GM18868 (cell line): ENCODE data around the gene CEP120.
A peak's percentile ranks its signal among the peaks of the same experiment; 100 is the strongest.
"Not testable (repeated sequence)": the region's sequence is repeated elsewhere in the genome, so short reads cannot be mapped to it uniquely, and the experiment has no call there.

Source experiments
- ATAC-seq: cut with Tn5 transposase; IDR thresholded peaks from one replicate; pipeline ENCODE4 v1.9.1; 2021; ENCODE audit warnings: mild to moderate bottlenecking, moderate library complexity; ENCODE audit not compliant: unreplicated experiment

The CEP120 gene

DNA sequence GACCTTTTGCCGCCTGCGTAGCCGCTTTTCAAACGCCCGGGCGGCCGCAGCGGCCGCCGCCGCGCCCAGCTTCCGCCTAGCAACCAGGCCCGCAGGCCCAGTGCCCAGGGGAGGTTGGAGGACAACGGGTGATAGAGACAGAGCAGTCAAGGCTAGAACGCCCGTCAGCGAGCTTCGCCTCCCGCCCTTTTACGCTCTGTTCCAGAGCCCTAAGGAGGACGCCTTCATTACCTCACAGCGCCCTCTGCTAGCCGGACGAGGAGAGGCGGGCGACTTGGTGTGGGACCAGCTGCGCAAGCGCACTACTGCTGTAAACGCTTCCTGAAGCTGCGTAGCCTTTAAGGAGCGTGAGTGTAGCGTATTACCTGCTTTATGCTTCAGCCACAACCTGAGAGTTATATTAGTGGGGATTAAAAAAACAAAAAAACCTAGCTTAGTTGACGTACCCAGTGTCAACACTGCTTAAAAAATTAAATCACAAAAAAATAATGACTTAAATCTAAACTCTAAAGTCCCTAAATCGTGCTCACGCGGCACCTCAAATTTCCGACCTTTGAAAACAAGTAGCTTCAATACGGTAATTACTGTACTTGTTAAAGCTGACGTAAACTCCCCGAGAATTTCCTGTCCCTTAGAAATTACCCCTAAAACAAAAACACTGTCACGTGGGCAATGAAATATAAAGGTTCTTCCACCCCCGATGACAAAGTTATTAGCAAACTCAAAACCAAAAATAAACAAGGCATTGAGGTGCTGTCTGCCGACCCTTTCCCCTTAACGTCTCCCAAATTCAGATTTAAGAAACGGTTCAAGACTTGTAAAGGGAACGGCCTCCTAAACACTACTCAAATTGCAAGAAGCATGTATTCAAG is at the start of gene CEP120:
Gene CEP120, minus strand, starts transcription at position 126 of the 872 bp plus-strand sequence. CDS start 405 bp downstream, outside the sequence.
- peak; percentile 97 for ATAC-seq

DNA sequence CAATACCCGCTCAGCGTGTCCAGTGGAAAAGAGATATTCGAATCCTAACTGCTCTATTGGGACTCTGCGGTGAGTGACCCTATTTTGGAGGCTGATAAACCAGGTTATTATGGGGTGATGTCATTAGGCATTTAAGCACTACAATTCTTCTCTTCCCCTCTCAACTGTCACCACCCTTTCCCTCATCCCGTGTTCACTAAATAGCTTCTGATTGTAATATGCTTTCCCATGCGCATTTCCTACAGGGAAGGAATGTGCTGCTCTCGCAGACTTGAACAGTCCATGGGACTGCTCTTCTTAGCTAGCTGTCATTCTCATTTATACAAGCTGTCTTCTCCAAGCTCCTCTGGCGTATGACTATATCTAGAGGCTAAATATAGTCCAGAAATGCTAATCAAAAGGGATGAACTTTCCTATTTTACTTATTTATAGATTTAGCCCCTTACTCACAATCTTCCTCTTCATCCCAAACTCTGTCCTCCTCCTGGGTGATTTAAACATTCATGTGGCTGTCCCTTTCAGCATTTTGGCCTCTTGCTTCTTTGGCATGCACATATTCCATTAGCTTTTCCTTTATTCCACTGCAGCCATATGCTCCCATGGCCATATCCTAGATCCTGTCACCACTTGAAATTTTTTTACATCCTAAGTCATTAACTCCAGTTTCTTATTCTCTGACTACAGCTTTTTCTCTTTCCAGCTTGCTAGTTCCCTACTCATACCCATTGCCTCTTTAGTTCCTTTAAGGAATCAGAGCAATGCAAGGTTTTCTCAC is 49.1 kb upstream of the CEP120 start:
- ATAC-seq: no peak

DNA sequence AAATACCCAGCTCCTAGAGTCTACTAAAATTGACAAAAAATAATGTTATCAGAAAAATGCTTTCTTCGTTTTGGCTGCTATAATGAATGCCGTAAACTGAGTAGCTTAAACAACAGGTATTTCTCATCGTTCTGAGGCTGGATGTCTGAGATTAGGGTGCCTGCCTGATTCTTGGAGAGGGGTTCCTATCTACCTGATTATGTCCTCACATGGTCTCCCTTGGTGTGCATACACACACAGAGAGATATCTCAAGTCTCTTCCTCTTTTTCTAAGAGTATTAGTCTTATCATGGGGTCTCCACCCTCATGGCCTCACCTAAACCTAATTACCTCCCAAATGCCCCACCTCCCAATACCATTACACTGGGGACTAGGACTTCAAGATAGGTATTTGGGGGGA is 48.2 kb upstream of the CEP120 start:
- ATAC-seq: no peak

DNA sequence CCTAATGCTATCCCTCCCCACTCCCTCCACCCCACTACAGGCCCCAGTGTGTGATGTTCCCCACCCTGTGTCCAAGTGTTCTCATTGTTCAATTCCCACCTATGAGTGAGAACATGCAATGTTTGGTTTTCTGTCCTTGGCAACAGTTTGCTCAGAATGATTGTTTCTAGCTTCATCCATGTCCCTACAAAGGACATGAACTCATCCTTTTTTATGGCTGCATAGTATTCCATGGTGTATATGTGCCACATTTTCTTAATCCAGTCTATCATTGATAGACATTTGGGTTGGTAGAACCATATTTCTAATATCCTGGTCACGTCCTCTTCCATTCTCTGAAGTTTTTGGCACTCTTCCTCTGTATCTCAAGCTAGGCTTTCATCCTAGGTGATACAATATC is 43.6 kb upstream of the CEP120 start:
- ATAC-seq: not testable (repeated sequence)

DNA sequence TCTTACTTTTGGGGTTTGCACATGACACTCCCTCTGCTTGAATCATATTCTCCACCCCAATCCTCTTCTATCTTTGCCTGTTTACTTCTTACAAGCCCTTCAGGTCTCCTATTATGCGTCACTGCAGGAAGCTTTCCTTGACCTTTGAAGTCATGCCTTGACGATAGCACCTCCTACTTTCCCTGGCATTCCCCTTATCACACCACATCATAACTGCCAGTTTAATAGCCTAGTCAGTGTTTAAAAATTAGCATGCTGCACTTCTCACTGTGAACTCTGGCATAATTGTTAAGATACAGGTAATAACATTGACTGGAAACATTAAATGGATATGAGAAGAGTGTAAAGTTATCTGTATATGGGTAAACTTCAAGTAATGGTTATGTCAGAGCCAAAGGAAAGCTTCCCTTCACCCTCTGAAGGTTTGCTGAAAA is 37.1 kb upstream of the CEP120 start:
- peak; percentile 51 for ATAC-seq

DNA sequence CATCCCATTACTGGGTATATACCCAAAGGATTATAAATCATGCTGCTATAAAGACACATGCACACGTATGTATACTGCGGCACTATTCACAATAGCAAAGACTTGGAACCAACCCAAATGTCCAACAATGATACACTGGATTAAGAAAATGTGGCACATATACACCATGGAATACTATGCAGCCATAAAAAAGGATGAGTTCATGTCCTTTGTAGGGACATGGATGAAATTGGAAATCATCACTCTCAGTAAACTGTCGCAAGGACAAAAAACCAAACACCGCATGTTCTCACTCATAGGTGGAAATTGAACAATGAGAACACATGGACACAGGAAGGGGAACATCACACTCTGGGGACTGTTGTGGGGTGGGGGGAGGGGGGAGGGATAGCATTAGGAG is 35.8 kb upstream of the CEP120 start:
- not testable (repeated sequence) for ATAC-seq

DNA sequence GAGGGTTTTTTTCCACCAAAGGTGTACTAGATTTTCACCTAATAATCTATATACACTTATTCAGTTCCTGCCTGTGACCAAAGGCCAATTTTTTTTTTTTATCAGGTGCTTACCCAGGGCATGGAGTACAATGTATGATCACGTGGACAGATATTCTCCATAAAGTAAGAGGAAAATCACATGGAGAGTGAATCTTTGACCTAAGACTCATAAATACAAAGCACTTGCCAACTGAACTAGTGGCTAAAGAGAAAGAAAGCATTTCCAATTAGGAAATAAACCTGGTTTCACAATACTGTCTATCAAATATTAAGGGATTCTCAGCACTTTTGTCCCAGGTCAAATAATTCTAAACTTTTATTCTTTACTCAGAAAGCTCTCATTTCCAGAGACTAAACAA is 33.0 kb upstream of the CEP120 start:
- ATAC-seq: no peak

DNA sequence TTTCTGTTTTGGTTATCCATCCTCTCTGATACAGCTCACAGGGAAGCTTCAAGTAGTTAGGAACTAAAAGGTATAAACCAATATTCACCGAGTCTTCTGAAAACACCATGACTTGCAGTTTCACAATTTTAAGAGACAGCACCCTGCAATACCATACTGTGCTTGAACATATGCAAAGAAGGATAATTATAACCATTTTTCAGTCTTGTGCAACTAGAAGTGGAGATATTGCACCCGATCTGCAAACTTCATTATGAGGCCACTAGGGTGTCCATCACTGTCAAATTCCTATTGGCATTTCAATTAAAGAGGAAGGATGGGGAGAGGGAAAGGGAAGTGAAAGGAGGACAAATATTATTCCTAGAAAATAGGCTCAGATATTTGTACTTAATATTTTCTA is 32.4 kb upstream of the CEP120 start:
- peak; percentile 82 for ATAC-seq

DNA sequence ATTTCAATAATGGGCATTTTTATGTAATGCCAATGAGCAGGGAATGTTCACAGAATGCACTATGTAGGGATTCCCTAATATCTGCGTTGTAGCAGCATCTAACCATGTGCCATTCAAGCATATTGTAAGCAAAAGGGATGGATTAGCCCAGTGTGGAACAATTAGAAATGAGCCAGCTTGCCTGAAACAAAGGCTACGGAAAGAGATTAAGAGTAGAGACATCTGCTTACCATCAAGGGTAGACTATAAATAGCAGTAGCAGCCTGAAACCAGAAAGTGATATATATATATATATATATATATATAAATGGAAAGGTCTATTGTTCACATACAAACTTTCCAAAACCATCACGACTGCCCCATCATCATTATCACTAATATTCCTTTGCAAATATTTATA is 31.9 kb upstream of the CEP120 start:
- peak; percentile 54 for ATAC-seq

DNA sequence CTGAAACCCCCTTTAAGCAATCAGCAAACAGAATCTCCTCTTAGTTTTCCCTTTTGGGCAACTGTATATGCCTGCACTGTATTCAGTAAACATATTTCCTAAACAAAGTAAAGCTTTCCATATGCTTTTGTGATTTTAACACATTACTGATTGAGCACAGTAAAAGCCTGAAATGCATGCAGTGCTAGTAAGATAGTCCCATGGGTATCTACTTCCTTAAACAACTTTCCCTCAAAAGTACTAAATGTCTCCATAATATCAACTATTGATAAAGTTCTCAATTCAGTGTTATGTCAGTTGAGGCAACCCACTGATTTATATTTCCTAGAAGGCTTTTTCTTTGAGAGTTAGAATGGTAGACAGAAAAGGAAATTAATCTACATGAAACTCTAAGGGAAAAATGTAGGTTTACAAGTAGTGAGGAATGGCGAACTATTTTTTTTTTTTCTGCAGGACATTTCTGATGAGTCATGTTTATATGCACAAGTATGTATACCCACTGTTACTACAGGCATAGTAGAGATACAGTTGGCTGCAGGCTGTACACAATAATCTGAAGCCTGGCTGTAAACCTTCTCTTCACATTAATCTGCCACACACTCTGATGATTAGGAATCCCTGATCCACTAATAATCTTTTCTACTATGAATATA is 31.2 kb upstream of the CEP120 start:
- ATAC-seq: no peak

DNA sequence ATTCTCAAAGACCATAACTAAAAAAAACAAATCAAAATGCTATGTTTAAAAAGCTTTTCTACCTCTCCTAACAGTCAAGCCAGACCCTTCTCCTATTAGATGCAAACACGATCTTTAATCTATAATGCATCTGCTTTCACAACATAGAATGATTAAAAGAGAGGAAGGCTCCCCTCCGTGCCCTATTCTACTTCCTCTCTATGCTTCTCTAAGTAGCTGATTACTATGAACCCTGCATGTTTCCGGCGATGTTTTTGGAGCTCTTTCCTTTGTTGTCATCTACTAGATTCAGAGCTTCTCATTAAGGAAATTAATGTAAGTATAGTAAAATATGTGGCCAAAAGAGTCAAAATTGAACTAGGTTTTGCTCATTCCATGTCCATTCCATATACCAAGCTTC is 29.2 kb upstream of the CEP120 start:
- no peak for ATAC-seq

DNA sequence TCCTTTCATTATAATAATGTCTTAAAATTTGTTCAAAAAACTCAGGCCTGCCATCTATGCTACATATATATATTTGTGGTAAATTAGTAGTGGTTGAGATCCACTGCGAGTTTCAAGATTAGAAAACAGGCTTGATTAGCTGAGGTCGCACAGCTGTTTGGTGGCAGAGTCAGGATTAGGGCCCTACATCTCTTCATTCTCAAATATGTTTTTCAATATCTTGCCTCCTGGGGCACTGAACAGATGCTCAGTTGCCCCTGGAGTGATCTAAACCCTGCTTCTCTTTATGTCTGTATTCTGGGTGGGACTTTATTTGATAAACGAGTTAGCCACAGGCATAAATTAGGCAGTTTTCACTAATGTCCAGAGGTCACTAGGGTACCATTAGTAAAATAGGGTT is 27.8 kb upstream of the CEP120 start:
- no peak for ATAC-seq

DNA sequence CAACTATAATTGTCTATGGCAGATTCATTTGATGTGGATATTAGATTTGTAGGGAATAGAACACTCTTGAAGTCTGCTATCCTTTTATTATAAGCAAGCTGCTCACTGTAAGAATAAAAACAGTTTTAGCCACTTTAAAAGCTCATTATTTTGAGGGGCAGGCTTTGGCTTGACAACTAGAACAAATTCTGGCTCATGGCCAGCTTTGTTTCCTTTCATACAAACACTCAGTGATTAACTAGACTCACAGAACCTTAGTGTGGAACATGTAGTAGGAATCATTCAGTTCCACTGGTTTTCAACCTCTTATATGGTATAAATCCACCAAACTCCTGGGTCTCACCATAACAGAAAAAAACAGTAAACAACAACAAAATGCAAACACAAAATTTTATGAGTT is 27.4 kb upstream of the CEP120 start:
- ATAC-seq: no peak

DNA sequence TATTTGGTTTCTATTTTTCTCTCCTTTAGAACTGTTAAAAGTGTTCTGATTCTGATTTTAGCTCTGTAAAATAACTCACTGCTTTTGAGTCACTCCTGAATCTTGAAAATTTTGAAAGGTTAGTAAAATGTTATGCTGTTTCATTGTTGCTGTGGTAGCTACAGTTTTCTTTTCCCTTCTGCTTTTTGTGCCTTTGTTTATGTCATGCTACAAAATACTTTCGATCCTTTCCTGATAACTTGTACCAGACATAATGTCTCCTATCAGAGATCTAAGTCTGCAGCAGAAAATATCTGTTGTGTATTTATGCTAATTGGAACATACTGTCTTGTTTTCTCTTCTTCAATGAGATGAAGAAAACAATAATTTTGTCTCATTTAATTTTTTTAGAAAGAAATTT is 26.9 kb upstream of the CEP120 start:
- peak; percentile 29 for ATAC-seq

DNA sequence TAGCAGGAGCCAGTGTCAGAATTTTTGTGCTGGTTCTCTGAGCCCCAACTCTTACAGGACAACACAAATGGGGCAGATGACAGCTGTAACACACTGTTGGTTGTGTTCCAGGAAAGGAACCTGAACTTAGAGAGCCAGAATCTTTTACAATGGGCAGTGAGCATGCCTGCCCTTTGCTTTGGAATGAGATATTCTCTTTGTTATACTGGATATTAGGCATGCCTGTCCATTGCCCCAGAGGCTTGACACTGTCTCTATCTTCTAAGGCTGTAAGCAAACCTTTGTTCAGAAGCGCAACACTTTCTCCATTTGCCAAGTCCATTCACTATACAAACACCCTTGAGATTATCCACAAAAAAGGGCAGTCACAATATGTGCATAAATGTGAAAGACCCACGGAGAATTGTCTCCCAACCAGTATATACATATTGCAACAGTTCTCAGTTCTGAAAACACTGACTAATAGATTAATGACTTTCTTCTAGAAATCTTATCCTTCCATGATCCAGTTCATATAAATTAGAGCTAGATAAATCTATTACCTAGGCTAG is 26.3 kb upstream of the CEP120 start:
- no peak for ATAC-seq

DNA sequence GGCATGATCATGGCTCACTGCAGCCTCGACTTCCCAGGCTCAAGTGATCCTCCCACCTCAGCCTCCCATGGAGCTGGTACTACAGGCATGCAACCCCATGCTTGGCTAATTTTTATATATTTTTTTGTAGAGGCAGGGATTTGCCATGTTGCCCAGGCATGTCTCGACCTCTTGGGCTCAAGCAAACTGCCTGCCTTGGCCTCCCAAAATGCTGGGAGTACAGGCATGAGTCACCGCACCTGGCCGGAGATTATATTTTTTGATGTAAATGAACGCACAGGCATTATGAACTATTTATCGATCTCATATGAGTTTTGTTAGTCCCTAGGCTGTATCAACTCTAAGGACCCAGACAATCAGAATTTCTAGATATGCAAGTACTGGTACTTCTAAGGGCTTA is 25.5 kb upstream of the CEP120 start:
- ATAC-seq: no peak

DNA sequence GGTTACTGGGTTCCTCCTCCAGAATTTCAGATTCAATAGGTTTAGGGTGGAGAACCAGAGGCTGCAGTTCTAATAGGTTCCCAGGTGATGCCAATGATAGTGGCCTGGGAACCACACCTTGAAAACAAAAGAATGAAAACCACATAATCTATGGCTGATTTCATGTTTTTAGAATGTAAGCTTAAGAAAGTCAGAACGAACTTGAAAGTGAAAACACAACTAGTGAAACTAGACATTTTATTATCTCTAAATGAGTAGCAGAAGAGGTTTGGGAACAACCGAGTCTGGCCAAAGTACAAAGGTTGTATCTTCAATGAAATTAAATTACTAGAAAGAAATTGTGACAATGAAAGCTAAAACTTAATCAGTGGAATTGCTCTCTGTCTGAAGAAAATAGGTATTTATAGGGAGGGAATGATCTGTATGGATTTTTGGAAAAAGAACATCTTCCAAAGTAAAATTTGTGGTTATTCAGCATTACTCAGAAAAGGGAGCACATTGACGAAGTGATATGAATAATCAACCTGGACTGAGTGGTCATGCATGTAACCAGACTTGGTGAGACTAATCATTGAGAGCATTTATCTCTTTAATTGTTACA is 24.9 kb upstream of the CEP120 start:
- ATAC-seq: peak; percentile 86

DNA sequence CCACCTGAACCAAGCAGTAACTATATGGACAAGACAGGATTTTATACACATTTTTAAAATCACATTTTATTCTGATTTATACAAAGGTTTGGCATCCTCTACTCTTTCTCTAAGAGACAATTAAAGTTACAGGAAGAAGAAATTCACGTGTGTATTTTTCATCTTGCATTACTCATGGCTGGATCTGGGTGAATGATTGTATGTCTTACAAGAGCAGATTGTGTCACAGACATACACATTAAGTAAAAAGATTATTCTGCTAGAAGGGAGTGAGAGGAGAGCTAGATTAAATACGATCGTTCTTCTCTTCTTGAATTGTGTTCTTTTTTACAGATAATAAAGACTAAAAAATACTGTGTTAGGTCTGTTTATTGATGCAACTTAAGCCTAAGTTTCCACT is 20.8 kb upstream of the CEP120 start:
- no peak for ATAC-seq

DNA sequence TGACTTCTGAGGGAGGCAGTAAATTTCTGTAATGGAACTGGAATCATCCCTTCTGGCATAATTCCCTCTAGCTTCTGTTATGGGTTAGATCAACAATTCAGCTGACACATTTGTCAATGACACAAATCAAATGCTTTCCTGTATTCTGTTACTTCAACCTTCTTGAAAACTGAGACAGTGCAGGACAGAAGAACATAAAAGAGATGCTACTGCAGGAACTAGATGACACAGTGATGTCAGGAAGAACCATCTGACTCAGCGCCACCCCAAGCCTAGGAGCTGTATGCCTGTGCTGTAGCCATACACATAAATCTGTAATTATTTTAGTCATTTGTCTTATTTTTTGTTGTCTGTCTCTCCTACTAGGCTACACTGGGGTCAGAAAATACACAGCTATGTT is 18.2 kb upstream of the CEP120 start:
- peak; percentile 54 for ATAC-seq

DNA sequence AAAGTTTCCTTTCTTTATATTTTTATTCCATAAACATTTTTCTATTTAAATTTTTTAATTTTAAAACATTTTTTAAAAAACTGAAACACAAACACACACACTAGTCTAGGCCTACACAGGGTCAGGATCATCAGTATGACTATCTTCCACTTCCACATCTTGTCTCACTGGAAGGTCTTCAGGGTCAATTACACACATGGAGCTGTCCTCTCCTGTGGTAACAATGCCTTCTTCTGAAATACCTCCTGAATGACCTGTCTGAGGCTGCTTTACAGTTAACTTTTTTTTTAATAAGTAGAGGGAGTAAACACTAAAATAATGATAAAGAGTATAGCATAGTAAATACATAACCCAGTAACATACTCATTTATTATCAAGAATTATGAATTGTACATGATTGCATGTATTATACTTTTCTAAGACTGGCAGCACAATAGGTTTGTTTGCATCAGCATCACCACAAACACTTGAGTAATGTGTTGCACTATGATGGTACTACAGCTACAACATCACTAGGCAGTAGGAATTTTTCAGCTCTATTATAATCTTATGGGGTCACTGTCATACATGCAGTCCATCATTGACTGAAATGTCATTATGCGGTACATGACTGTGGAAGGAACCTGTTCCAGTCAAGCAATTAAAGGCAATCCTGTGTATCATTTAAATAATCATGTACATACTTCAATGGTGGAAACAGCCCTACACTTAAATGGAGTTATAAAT is 17.4 kb upstream of the CEP120 start:
- no peak for ATAC-seq
